ENCODE data around the gene BRS3.

- TF ChIP-seq, protein P1, sequence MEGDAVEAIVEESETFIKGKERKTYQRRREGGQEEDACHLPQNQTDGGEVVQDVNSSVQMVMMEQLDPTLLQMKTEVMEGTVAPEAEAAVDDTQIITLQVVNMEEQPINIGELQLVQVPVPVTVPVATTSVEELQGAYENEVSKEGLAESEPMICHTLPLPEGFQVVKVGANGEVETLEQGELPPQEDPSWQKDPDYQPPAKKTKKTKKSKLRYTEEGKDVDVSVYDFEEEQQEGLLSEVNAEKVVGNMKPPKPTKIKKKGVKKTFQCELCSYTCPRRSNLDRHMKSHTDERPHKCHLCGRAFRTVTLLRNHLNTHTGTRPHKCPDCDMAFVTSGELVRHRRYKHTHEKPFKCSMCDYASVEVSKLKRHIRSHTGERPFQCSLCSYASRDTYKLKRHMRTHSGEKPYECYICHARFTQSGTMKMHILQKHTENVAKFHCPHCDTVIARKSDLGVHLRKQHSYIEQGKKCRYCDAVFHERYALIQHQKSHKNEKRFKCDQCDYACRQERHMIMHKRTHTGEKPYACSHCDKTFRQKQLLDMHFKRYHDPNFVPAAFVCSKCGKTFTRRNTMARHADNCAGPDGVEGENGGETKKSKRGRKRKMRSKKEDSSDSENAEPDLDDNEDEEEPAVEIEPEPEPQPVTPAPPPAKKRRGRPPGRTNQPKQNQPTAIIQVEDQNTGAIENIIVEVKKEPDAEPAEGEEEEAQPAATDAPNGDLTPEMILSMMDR (conservative IDR thresholded peaks at IDR 0.05; ENCODE audit: low read depth, low read length) = no peak
- TF ChIP-seq EZH2phosphoT487 (IDR thresholded peaks at IDR 0.05; ENCODE audit: borderline replicate concordance, low read length) = no peak
- no peak for TF ChIP-seq EZH2 (IDR thresholded peaks at IDR 0.05; ENCODE audit: low read length, unreplicated experiment)
Observed at GRCh38 chrX:136456133-136456532, 31.6 kb upstream of the BRS3 start.

Data from PC-3 (cell line).